ENCODE results near the gene POGK. TPM values are rescaled to one million over a fixed set of nuclear protein-coding genes. Genes with fewer than 3 reads are reported as not detected.

Gene POGK
- total and polyA plus RNA-seq, 9 of the 15 experiments (the other 6 are each of a cell fraction or from before 2014, with no cell fraction given): 6.1 to 44.5 (median 24.3) TPM

- TF ChIP-seq, protein P1, sequence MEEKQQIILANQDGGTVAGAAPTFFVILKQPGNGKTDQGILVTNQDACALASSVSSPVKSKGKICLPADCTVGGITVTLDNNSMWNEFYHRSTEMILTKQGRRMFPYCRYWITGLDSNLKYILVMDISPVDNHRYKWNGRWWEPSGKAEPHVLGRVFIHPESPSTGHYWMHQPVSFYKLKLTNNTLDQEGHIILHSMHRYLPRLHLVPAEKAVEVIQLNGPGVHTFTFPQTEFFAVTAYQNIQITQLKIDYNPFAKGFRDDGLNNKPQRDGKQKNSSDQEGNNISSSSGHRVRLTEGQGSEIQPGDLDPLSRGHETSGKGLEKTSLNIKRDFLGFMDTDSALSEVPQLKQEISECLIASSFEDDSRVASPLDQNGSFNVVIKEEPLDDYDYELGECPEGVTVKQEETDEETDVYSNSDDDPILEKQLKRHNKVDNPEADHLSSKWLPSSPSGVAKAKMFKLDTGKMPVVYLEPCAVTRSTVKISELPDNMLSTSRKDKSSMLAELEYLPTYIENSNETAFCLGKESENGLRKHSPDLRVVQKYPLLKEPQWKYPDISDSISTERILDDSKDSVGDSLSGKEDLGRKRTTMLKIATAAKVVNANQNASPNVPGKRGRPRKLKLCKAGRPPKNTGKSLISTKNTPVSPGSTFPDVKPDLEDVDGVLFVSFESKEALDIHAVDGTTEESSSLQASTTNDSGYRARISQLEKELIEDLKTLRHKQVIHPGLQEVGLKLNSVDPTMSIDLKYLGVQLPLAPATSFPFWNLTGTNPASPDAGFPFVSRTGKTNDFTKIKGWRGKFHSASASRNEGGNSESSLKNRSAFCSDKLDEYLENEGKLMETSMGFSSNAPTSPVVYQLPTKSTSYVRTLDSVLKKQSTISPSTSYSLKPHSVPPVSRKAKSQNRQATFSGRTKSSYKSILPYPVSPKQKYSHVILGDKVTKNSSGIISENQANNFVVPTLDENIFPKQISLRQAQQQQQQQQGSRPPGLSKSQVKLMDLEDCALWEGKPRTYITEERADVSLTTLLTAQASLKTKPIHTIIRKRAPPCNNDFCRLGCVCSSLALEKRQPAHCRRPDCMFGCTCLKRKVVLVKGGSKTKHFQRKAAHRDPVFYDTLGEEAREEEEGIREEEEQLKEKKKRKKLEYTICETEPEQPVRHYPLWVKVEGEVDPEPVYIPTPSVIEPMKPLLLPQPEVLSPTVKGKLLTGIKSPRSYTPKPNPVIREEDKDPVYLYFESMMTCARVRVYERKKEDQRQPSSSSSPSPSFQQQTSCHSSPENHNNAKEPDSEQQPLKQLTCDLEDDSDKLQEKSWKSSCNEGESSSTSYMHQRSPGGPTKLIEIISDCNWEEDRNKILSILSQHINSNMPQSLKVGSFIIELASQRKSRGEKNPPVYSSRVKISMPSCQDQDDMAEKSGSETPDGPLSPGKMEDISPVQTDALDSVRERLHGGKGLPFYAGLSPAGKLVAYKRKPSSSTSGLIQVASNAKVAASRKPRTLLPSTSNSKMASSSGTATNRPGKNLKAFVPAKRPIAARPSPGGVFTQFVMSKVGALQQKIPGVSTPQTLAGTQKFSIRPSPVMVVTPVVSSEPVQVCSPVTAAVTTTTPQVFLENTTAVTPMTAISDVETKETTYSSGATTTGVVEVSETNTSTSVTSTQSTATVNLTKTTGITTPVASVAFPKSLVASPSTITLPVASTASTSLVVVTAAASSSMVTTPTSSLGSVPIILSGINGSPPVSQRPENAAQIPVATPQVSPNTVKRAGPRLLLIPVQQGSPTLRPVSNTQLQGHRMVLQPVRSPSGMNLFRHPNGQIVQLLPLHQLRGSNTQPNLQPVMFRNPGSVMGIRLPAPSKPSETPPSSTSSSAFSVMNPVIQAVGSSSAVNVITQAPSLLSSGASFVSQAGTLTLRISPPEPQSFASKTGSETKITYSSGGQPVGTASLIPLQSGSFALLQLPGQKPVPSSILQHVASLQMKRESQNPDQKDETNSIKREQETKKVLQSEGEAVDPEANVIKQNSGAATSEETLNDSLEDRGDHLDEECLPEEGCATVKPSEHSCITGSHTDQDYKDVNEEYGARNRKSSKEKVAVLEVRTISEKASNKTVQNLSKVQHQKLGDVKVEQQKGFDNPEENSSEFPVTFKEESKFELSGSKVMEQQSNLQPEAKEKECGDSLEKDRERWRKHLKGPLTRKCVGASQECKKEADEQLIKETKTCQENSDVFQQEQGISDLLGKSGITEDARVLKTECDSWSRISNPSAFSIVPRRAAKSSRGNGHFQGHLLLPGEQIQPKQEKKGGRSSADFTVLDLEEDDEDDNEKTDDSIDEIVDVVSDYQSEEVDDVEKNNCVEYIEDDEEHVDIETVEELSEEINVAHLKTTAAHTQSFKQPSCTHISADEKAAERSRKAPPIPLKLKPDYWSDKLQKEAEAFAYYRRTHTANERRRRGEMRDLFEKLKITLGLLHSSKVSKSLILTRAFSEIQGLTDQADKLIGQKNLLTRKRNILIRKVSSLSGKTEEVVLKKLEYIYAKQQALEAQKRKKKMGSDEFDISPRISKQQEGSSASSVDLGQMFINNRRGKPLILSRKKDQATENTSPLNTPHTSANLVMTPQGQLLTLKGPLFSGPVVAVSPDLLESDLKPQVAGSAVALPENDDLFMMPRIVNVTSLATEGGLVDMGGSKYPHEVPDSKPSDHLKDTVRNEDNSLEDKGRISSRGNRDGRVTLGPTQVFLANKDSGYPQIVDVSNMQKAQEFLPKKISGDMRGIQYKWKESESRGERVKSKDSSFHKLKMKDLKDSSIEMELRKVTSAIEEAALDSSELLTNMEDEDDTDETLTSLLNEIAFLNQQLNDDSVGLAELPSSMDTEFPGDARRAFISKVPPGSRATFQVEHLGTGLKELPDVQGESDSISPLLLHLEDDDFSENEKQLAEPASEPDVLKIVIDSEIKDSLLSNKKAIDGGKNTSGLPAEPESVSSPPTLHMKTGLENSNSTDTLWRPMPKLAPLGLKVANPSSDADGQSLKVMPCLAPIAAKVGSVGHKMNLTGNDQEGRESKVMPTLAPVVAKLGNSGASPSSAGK (IDR thresholded peaks at IDR 0.05): peak; percentile 89
- TF ChIP-seq ESRRA (IDR thresholded peaks at IDR 0.05; ENCODE audit: borderline replicate concordance, low read depth) (peak; percentile 91), MTA3 (IDR thresholded peaks at IDR 0.05; ENCODE audit: borderline replicate concordance) (peak; percentile 80), ZNF23 (CRISPR knock-in tag; IDR thresholded peaks at IDR 0.05) (no peak), GABPA (tag; conservative IDR thresholded peaks at IDR 0.05; ENCODE audit: low read depth) (peak; percentile 71), CCAR2 (IDR thresholded peaks at IDR 0.05; ENCODE audit: low read depth, low read length) (no peak), RBM25 (IDR thresholded peaks at IDR 0.05; ENCODE audit: low read depth, low read length, severe bottlenecking) (no peak), KLF13 (tag; IDR thresholded peaks at IDR 0.05; ENCODE audit: borderline replicate concordance, low read depth) (peak; percentile 46; the same call in 1 of the 2 replicates), ZNF121 (CRISPR knock-in tag; conservative IDR thresholded peaks at IDR 0.05) (no peak), NFRKB (IDR thresholded peaks at IDR 0.05; ENCODE audit: low read depth) (peak; percentile 89), CC2D1A (IDR thresholded peaks at IDR 0.05) (peak; percentile 45; the same call in 1 of the 2 replicates), NR2C1 (IDR thresholded peaks at IDR 0.05) (peak; percentile 83), NR2C1 (tag; IDR thresholded peaks at IDR 0.05) (no peak)
- TF ChIP-seq, protein P2, sequence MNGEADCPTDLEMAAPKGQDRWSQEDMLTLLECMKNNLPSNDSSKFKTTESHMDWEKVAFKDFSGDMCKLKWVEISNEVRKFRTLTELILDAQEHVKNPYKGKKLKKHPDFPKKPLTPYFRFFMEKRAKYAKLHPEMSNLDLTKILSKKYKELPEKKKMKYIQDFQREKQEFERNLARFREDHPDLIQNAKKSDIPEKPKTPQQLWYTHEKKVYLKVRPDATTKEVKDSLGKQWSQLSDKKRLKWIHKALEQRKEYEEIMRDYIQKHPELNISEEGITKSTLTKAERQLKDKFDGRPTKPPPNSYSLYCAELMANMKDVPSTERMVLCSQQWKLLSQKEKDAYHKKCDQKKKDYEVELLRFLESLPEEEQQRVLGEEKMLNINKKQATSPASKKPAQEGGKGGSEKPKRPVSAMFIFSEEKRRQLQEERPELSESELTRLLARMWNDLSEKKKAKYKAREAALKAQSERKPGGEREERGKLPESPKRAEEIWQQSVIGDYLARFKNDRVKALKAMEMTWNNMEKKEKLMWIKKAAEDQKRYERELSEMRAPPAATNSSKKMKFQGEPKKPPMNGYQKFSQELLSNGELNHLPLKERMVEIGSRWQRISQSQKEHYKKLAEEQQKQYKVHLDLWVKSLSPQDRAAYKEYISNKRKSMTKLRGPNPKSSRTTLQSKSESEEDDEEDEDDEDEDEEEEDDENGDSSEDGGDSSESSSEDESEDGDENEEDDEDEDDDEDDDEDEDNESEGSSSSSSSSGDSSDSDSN (IDR thresholded peaks at IDR 0.05; ENCODE audit: borderline replicate concordance in 1 of 2, low read depth in 2 of 2, low read length in 2 of 2): peak; percentile 61 to 88; a peak in 3 of 4 replicates
These were observed 36.7 kb downstream of the POGK start, which contains the start of gene TADA1 (continued) for GRCh38 chr1:166875734-166876539.
